ENCODE results near the gene CFD. TPM values are rescaled to one million over a fixed set of nuclear protein-coding genes. Genes with fewer than 3 reads are reported as not detected.

CFD gene
- total RNA-seq, 1 experiment from 2014 or later: 1.9 TPM

- H3K79me1 ChIP-seq (ENCODE audit: insufficient read depth, low read depth, low read length, poor library complexity, severe bottlenecking): no peaks in the 10 kb centered on the region
- TF ChIP-seq CTCF (conservative IDR thresholded peaks at IDR 0.05): no peak
- H4K20me1 ChIP-seq (ENCODE audit: control insufficient read depth, insufficient read depth, insufficient read length): no peaks in the 10 kb centered on the region
- no peak overlapping the region for H3T11ph ChIP-seq (ENCODE audit: low read length)
- H3K23ac ChIP-seq (ENCODE audit: insufficient read length, low read depth, low read length): no peak overlapping the region
- DNase-seq: no peak
- no peak overlapping the region for H4K91ac ChIP-seq (ENCODE audit: insufficient read length, low read depth, low read length)
- WGBS (ENCODE audit: extremely low coverage, insufficient read length, low lambda C conversion rate): no CpG with 5 or more reads among the region's 34 CpGs
- no peak overlapping the region for H2AFZ ChIP-seq (ENCODE audit: low read length)
- H3K4me2 ChIP-seq (ENCODE audit: insufficient read depth, insufficient read length, low read length): no peak overlapping the region
- H2AK5ac ChIP-seq (ENCODE audit: insufficient read length, low read length): no peak overlapping the region
- H4K8ac ChIP-seq (replicated peaks; ENCODE audit: insufficient read length, low read depth, low read length): no peak overlapping the region
- H3K27me3 ChIP-seq (ENCODE audit: insufficient read depth, low read length): no peaks in the 10 kb centered on the region
- no peaks in the 10 kb centered on the region for H3K23me2 ChIP-seq (ENCODE audit: insufficient read length, low read depth, low read length, poor library complexity, severe bottlenecking)
- no peaks in the 10 kb centered on the region for H3K9me3 ChIP-seq (ENCODE audit: control insufficient read depth, low read depth, low read length)
- H3K4ac ChIP-seq (ENCODE audit: low read depth, low read length): no peak overlapping the region
- no peak overlapping the region for H3K18ac ChIP-seq (ENCODE audit: insufficient read length, low read depth, low read length)
- no peak overlapping the region for H3K56ac ChIP-seq (ENCODE audit: insufficient read length, low read depth, low read length)
- H2BK12ac ChIP-seq (ENCODE audit: insufficient read length, low read depth, low read length): no peak overlapping the region
- H3K4me1 Mint-ChIP-seq: peaks cover 8 to 24% of the 10 kb centered on the region in 2 experiments
- peaks cover 20 to 47% (median 35%) of the 10 kb centered on the region in 3 experiments for H3K36me3 Mint-ChIP-seq (ENCODE audit: insufficient read depth in 1 of 3, low read depth in 3 of 3)
- H3K14ac ChIP-seq (ENCODE audit: insufficient read depth, low read length): no peak overlapping the region
- H3K27ac ChIP-seq (ENCODE audit: insufficient read length, low read depth, low read length): no peak overlapping the region
- no peak overlapping the region for H2BK120ac ChIP-seq (ENCODE audit: low read depth, low read length, poor library complexity, severe bottlenecking)
- no peak overlapping the region for H2BK20ac ChIP-seq (ENCODE audit: low read depth, low read length, poor library complexity, severe bottlenecking)
- H4K5ac ChIP-seq (ENCODE audit: insufficient read length, low read depth, low read length): no peak overlapping the region
- peaks cover 6 to 7% of the 10 kb centered on the region in 2 experiments for H3K9me3 Mint-ChIP-seq
- H2BK5ac ChIP-seq (ENCODE audit: insufficient read length, low read length): no peak overlapping the region
- H3K79me2 ChIP-seq (ENCODE audit: insufficient read depth, low read length): no peaks in the 10 kb centered on the region
- H2BK15ac ChIP-seq (ENCODE audit: low read depth, low read length): no peak overlapping the region
- H3K27ac Mint-ChIP-seq: no peak overlapping the region; a peak in 1 of 7 replicates
- H3K9ac ChIP-seq (ENCODE audit: extremely low read depth, insufficient read length, low read length): no peak overlapping the region
- H3K4me1 ChIP-seq (ENCODE audit: insufficient read depth, low read length): no peaks in the 10 kb centered on the region
- H3K27me3 Mint-ChIP-seq (ENCODE audit: low read depth): peaks cover 1% of the 10 kb centered on the region; the same call in 1 of the 2 replicates
- H3K4me3 Mint-ChIP-seq: no peak overlapping the region
These were observed 9.2 kb downstream of the CFD start for GRCh38 chr19:868458-869244.

Data from H9 (cell line).